ENCODE results near the gene GAREM1.

GAREM1 gene

GRCh38 chr18:32257084-32257785, 213.4 kb downstream of the GAREM1 start:
- no peak for DNase-seq (ENCODE audit: low read depth in 2 of 2)
- no peak for TF ChIP-seq CTCF (IDR thresholded peaks at IDR 0.05; ENCODE audit: low read depth, low read length)
- no peak overlapping the region for H3K4me3 ChIP-seq (replicated peaks in 1 of 2; ENCODE audit: low read depth in 2 of 2, low read length in 2 of 2)

DNA sequence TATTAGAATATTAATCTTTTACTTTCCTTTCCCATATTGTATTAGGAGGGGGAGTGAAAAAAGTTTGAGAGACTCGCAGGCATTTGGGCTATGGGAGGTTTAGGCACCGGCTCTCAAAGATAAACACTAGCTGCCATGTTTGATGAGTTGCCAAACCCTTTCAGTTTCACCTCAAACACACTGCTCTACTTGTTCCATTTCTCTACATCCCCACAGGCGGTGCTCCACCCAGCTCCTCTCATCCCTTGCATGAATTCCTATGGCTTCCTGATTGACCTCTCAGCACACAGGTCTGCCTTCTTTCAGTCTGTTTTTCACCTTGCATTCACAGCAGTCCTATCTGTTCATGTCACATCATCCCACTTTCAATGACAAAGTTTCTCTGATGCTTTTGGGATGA, 215.1 kb downstream of the GAREM1 start:
- no peak for DNase-seq (ENCODE audit: low read depth in 2 of 2)
- TF ChIP-seq CTCF (IDR thresholded peaks at IDR 0.05; ENCODE audit: low read depth, low read length), result no peak
- no peak overlapping the region for H3K4me3 ChIP-seq (replicated peaks in 1 of 2; ENCODE audit: low read depth in 2 of 2, low read length in 2 of 2)

GRCh38 chr18:32252141-32252860, 218.4 kb downstream of the GAREM1 start:
- DNase-seq (ENCODE audit: low read depth in 2 of 2), result no peak
- TF ChIP-seq CTCF (IDR thresholded peaks at IDR 0.05; ENCODE audit: low read depth, low read length), result no peak
- H3K4me3 ChIP-seq (replicated peaks in 1 of 2; ENCODE audit: low read depth in 2 of 2, low read length in 2 of 2), result no peak overlapping the region

- no peak overlapping the region for H3K4me3 ChIP-seq (replicated peaks in 1 of 2; ENCODE audit: low read depth in 2 of 2, low read length in 2 of 2)
- no peak for DNase-seq (ENCODE audit: low read depth in 2 of 2)
- TF ChIP-seq CTCF (IDR thresholded peaks at IDR 0.05; ENCODE audit: low read depth, low read length), result no peak
These were observed 219.2 kb downstream of the GAREM1 start for GRCh38 chr18:32251466-32251865.

- no peak for TF ChIP-seq CTCF (IDR thresholded peaks at IDR 0.05; ENCODE audit: low read depth, low read length)
- no peak for DNase-seq (ENCODE audit: low read depth in 2 of 2)
- no peak overlapping the region for H3K4me3 ChIP-seq (replicated peaks in 1 of 2; ENCODE audit: low read depth in 2 of 2, low read length in 2 of 2)
These were observed 221.3 kb downstream of the GAREM1 start for GRCh38 chr18:32249147-32249929.

GRCh38 chr18:32244881-32245280, 225.8 kb downstream of the GAREM1 start:
- no peak for TF ChIP-seq CTCF (IDR thresholded peaks at IDR 0.05; ENCODE audit: low read depth, low read length)
- H3K4me3 ChIP-seq (replicated peaks in 1 of 2; ENCODE audit: low read depth in 2 of 2, low read length in 2 of 2), result no peak overlapping the region
- DNase-seq (ENCODE audit: low read depth in 2 of 2), result no peak
